Activated naive CD4-positive, alpha-beta T cell treated with anti-CD3 and anti-CD28 coated beads, Interleukin-2, amount 50 U/mL, for 72 hours (primary cell): ENCODE measurements around the gene MAN1A2. TPM values are rescaled to one million over a fixed set of nuclear protein-coding genes. Genes with fewer than 3 reads are reported as not detected.
A peak's percentile ranks its signal among the peaks of the same experiment; 100 is the strongest.

ENCODE experiments used
- ATAC-seq, 2 donors: fragments of 150-1000 bp; cut with Tn5 transposase; 2 replicates each; pipeline ENCODE4 v1.10.0; 2021; ENCODE audit warnings: mild to moderate bottlenecking in 2 of 2, moderate library complexity in 2 of 2
- DNase-seq, 2 donors: peaks; one replicate each; pipeline ENCODE4 v3.0.0; 2021 to 2022; ENCODE audit warnings: low spot score in 2 of 2
- H3K27ac Mint-ChIP-seq, 2 donors: one replicate each; pipeline ENCODE4 v1.8.0; 2022; ENCODE audit warnings: mild to moderate bottlenecking in 2 of 2, mixed read lengths in 2 of 2
- H3K36me3 Mint-ChIP-seq, 2 donors: one replicate each; pipeline ENCODE4 v1.8.0; 2022; ENCODE audit warnings: mixed read lengths in 2 of 2
- H3K9me3 Mint-ChIP-seq, 2 donors: one replicate each; pipeline ENCODE4 v1.8.0; 2022; ENCODE audit warnings: mixed read lengths in 2 of 2
- total RNA-seq, 2 donors: library from RNA; stranded (reverse); gene quantifications; one replicate each; pipeline ENCODE4 v1.2.3, GENCODE V29; 2022

Gene MAN1A2
- total RNA-seq, 2 donors from 2014 or later = 17.8 to 18.4 TPM

- ATAC-seq (no peak), DNase-seq (no peak)
- H3K9me3 Mint-ChIP-seq = no peaks in the 10 kb centered on the region
- H3K36me3 Mint-ChIP-seq = no peaks in the 10 kb centered on the region
- H3K27ac Mint-ChIP-seq = no peak overlapping the region
Measured at GRCh38 chr1:117567976-117568375, 200.7 kb downstream of the MAN1A2 start.

- DNase-seq = no peak
- Mint-ChIP-seq H3K36me3 (no peaks in the 10 kb centered on the region), H3K27ac (no peak overlapping the region), H3K9me3 (no peaks in the 10 kb centered on the region)
- ATAC-seq = no peak
Measured at GRCh38 chr1:117568999-117569398, 201.8 kb downstream of the MAN1A2 start.

GRCh38 chr1:117569856-117570255 lies 202.6 kb downstream of the MAN1A2 start:
- ATAC-seq = no peak
- no peak for DNase-seq
- Mint-ChIP-seq H3K27ac (no peak overlapping the region), H3K9me3 (no peaks in the 10 kb centered on the region), H3K36me3 (no peaks in the 10 kb centered on the region)

- ATAC-seq (no peak), DNase-seq (no peak)
- no peak overlapping the region for H3K27ac Mint-ChIP-seq
Measured at GRCh38 chr1:117570988-117571409, 203.8 kb downstream of the MAN1A2 start.

GRCh38 chr1:117571496-117571895 lies 204.2 kb downstream of the MAN1A2 start:
- ATAC-seq = no peak
- Mint-ChIP-seq H3K27ac (peak overlapping the region in 1 of 2 donors; percentile 52), H3K36me3 (no peaks in the 10 kb centered on the region), H3K9me3 (no peaks in the 10 kb centered on the region)
- no peak for DNase-seq

More at GRCh38 chr1:117570988-117571409, 203.8 kb downstream of the MAN1A2 start:
- Mint-ChIP-seq H3K9me3 (no peaks in the 10 kb centered on the region), H3K36me3 (no peaks in the 10 kb centered on the region)

- DNase-seq (no peak), ATAC-seq (peak in 1 of 2 donors; percentile 22)
- Mint-ChIP-seq H3K27ac (no peak overlapping the region), H3K36me3 (no peaks in the 10 kb centered on the region), H3K9me3 (no peaks in the 10 kb centered on the region)
Measured at GRCh38 chr1:117572546-117572945, 205.3 kb downstream of the MAN1A2 start.

- Mint-ChIP-seq H3K9me3 (no peaks in the 10 kb centered on the region), H3K36me3 (no peaks in the 10 kb centered on the region), H3K27ac (no peak overlapping the region)
- no peak for DNase-seq
- peak; percentile 68 to 71 for ATAC-seq
Measured at GRCh38 chr1:117573386-117574023, 206.3 kb downstream of the MAN1A2 start.

GRCh38 chr1:117574161-117574835 lies 207.0 kb downstream of the MAN1A2 start:
- ATAC-seq (no peak), DNase-seq (no peak)
- H3K9me3 Mint-ChIP-seq = no peaks in the 10 kb centered on the region
- no peak overlapping the region for H3K27ac Mint-ChIP-seq
- H3K36me3 Mint-ChIP-seq = no peaks in the 10 kb centered on the region

- H3K36me3 Mint-ChIP-seq = no peaks in the 10 kb centered on the region
- DNase-seq (no peak), ATAC-seq (no peak)
- peak overlapping the region in 1 of 2 donors; percentile 55 for H3K27ac Mint-ChIP-seq
- H3K9me3 Mint-ChIP-seq = no peaks in the 10 kb centered on the region
Measured at GRCh38 chr1:117575586-117576225, 208.5 kb downstream of the MAN1A2 start.

- Mint-ChIP-seq H3K9me3 (no peaks in the 10 kb centered on the region), H3K27ac (peak overlapping the region in 1 of 2 donors; percentile 56), H3K36me3 (no peaks in the 10 kb centered on the region)
- DNase-seq (no peak), ATAC-seq (no peak)
Measured at GRCh38 chr1:117576236-117576635, 209.0 kb downstream of the MAN1A2 start.

- DNase-seq (no peak), ATAC-seq (no peak)
- Mint-ChIP-seq H3K27ac (no peak overlapping the region), H3K36me3 (no peaks in the 10 kb centered on the region), H3K9me3 (no peaks in the 10 kb centered on the region)
Measured at GRCh38 chr1:117577191-117577885, 210.1 kb downstream of the MAN1A2 start.

GRCh38 chr1:117578466-117578865 lies 211.2 kb downstream of the MAN1A2 start:
- no peak for ATAC-seq
- peak overlapping the region in 1 of 2 donors; percentile 10 for H3K27ac Mint-ChIP-seq
- H3K36me3 Mint-ChIP-seq = no peaks in the 10 kb centered on the region

More at GRCh38 chr1:117578466-117578865, 211.2 kb downstream of the MAN1A2 start:
- no peaks in the 10 kb centered on the region for H3K9me3 Mint-ChIP-seq
- no peak for DNase-seq

Other genes with a start within 250 kb of the MAN1A2 start
- 1 to 10 TPM in 1 of 2 donors, under 1 TPM in 1; 0.29 to 1.5 TPM for gene TRIM45, start 245.7 kb upstream of the MAN1A2 start, total RNA-seq
- gene VTCN1, start 156.5 kb upstream of the MAN1A2 start, total RNA-seq = not detected
- 10 to 100 TPM in 1 of 2 donors, 1 to 10 TPM in 1; 6.6 to 14.2 TPM for gene TENT5C, start 238.6 kb downstream of the MAN1A2 start, total RNA-seq